HG03039 (cell line): ENCODE results near the gene HS3ST4.

Source experiments
- ATAC-seq: cut with Tn5 transposase; IDR thresholded peaks from one replicate; pipeline ENCODE4 v1.9.1; 2021; ENCODE audit warnings: mild to moderate bottlenecking, moderate library complexity; ENCODE audit not compliant: unreplicated experiment

HS3ST4 gene

GRCh38 chr16:25812215-25812614 lies 120.5 kb downstream of the HS3ST4 start:
- no peak for ATAC-seq

- no peak for ATAC-seq
Measured at GRCh38 chr16:25817295-25817694, 125.5 kb downstream of the HS3ST4 start.

GRCh38 chr16:25817876-25818275 lies 126.1 kb downstream of the HS3ST4 start:
- ATAC-seq, result no peak

- ATAC-seq, result no peak
Measured at GRCh38 chr16:25823891-25824290, 132.1 kb downstream of the HS3ST4 start.

- no peak for ATAC-seq
Measured at GRCh38 chr16:25827709-25828108, 135.9 kb downstream of the HS3ST4 start.

DNA sequence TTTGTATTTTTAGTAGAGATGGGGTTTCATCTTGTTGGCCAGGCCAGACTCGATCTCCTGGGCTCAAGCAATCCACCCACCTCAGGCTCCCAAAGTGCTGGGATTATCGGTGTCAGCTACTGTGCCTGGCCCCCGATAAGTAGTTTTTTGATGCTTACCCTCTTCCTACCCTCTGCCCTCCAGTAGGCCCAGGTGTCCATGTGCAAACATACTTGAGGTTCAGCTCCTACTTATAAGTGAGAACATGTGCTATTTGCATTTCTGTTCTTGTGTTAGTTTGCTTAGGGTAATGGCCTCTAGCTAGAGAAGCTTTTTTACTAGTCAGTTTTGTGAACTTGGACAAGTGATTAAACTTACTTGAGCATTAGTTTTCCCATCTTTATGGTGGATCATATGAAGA lies 136.8 kb downstream of the HS3ST4 start:
- ATAC-seq, result no peak

DNA sequence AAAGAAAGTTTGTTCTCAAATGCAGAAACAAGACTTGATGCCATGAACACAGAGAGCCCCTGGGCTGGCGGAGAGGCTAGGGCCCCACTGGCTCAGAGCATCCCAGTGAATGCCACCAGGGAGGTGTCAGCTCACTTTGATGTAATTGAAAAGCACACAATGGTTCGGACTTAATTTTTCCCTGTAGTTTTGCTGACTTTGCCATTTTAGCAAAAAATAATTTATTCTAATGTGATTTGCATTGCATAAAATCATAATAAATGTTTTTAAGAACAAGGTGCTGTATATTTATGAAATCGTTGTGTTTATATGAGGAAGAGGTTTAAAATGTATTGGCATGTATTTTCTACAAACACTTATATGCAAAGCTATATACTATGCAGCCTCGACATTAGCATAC lies 140.5 kb downstream of the HS3ST4 start:
- no peak for ATAC-seq

GRCh38 chr16:25834101-25834500 lies 142.3 kb downstream of the HS3ST4 start:
- no peak for ATAC-seq

DNA sequence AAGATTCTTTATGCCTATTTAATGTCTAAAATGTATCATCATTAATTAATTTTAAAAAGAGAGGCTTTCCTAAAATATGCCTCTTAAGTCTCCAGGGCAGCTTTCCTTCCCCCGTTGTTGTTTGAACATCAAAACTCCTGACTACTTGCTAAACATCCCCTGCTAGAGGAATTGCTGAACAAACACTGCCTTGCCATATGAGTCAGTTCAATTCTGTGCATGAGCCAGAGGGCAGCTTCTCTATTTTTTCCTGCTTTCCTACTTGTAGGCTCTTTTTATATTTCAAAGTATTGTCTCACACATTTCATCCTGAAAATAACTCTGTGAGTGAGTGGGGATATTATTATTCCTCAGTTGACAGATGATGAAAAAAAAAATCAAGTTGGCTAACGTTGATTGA lies 143.4 kb downstream of the HS3ST4 start:
- ATAC-seq, result no peak

- no peak for ATAC-seq
Measured at GRCh38 chr16:25838724-25839186, 147.0 kb downstream of the HS3ST4 start.

DNA sequence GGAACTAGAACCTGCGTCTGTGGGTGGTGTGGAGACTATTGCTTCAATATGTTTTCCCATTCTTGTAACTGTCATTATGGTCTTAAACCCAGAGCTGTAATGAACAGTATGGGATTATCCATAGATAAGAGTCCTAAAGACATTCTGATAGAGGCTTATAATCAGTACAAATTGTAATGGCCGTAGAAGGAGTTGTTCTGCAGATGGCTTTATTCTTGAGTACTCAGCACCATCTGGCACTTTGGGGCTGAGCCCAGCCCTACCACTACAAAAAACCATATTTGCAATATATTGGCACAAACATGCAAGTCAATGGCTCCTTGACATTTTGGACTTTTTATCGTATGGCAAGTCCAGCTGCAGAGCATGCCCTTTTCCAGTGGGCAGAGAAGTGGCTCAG lies 150.0 kb downstream of the HS3ST4 start:
- no peak for ATAC-seq

- ATAC-seq, result no peak
Measured at GRCh38 chr16:25845901-25846300, 154.1 kb downstream of the HS3ST4 start.

DNA sequence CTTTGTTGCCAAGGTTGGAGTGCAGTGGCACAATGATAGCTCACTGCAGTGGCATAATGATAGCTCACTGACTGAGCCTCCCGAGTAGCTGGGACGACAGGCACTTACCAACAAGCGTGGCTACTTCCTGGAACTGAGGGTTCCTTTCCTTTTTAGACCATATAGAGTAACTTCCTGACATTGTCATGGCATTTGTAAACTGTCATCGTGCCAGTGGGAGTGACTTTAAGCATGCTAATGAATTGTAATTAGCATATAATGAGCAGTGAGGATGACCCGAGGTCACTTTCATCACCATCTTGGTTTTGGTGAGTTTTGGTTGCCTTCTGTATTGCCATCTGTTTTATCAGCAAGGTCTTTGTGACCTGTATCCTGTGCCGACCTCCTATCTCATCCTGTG lies 162.4 kb downstream of the HS3ST4 start:
- ATAC-seq, result no peak

GRCh38 chr16:25855063-25855462 lies 163.3 kb downstream of the HS3ST4 start:
- ATAC-seq, result no peak

- ATAC-seq, result no peak
Measured at GRCh38 chr16:25855818-25856217, 164.1 kb downstream of the HS3ST4 start.

GRCh38 chr16:25859645-25860044 lies 167.9 kb downstream of the HS3ST4 start:
- ATAC-seq, result no peak

DNA sequence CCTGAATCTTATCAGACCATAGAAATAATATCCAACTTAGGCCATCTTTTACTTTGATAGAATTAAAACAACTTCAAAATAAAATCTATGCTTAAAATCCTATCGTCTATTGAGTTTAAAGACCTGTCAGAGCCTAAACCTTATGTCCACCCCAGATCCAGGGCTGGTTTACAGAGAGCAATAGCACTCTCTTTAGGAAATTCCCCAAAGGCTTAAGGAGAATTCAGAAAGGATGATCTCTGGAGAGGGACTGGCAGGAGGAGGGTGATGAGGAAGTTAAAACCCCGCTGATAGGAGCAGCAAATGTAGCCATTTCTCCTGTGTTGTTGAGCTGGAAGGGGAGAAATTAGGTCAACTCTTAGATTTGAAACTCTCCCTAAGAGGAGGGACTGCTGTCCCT lies 175.3 kb downstream of the HS3ST4 start:
- ATAC-seq, result no peak

GRCh38 chr16:25868106-25868505 lies 176.3 kb downstream of the HS3ST4 start:
- ATAC-seq, result no peak

GRCh38 chr16:25868706-25869370 lies 177.1 kb downstream of the HS3ST4 start:
- ATAC-seq, result no peak

- no peak for ATAC-seq
Measured at GRCh38 chr16:25872369-25873070, 180.8 kb downstream of the HS3ST4 start.

- ATAC-seq, result no peak
Measured at GRCh38 chr16:25874196-25874595, 182.4 kb downstream of the HS3ST4 start.

- no peak for ATAC-seq
Measured at GRCh38 chr16:25875956-25876598, 184.3 kb downstream of the HS3ST4 start.
